ENCODE results near the gene KIAA0319L. TPM values are rescaled to one million over a fixed set of nuclear protein-coding genes. Genes with fewer than 3 reads are reported as not detected.

The KIAA0319L gene
- total and polyA plus RNA-seq, 2 donors from 2014 or later = 30.3 to 73.0 TPM

- DNase-seq = no peak
- peaks cover 0 to 16% (median 4%) of the 10 kb centered on the region in 3 donors for H3K4me1 ChIP-seq (ENCODE audit: control insufficient read depth in 2 of 3, insufficient read depth in 2 of 3, low read depth in 1 of 3, low read length in 3 of 3)
- H3K27me3 ChIP-seq (ENCODE audit: control insufficient read depth, insufficient read depth, low read length) = no peaks in the 10 kb centered on the region
Observed at GRCh38 chr1:35448344-35448801, 108.8 kb downstream of the KIAA0319L start.

GRCh38 chr1:35447278-35447677, 109.9 kb downstream of the KIAA0319L start:
- Histone ChIP-seq H3K27me3 (ENCODE audit: control insufficient read depth, insufficient read depth, low read length) (no peaks in the 10 kb centered on the region), H3K36me3 (ENCODE audit: control insufficient read depth in 2 of 3, insufficient read depth in 3 of 3, low read length in 3 of 3) (peaks cover 12 to 74% (median 45%) of the 10 kb centered on the region in 3 donors), H3K4me1 (ENCODE audit: control insufficient read depth in 2 of 3, insufficient read depth in 2 of 3, low read depth in 1 of 3, low read length in 3 of 3) (peaks cover 0 to 11% (median 3%) of the 10 kb centered on the region in 3 donors)

More at GRCh38 chr1:35448344-35448801, 108.8 kb downstream of the KIAA0319L start:
- no peak overlapping the region for H3K27ac ChIP-seq (ENCODE audit: low read depth in 2 of 2, low read length in 2 of 2)
- intact Hi-C loops (cut with DNase I) = no loop called here
- H3K36me3 ChIP-seq (ENCODE audit: control insufficient read depth in 2 of 3, insufficient read depth in 3 of 3, low read length in 3 of 3) = peaks cover 12 to 67% (median 37%) of the 10 kb centered on the region in 3 donors
- no peak for FAIRE-seq
- H3K9ac ChIP-seq (ENCODE audit: low read length in 3 of 3) = no peak overlapping the region
- no peak overlapping the region for H3K4me3 ChIP-seq (ENCODE audit: low read length in 3 of 3)
- H3K9me3 ChIP-seq (ENCODE audit: control insufficient read depth in 2 of 3, insufficient read depth in 1 of 3, low read length in 3 of 3) = no peaks in the 10 kb centered on the region
- no peak for TF ChIP-seq CTCF (IDR thresholded peaks at IDR 0.05; ENCODE audit: borderline replicate concordance, extremely low read depth, insufficient read depth)

GRCh38 chr1:35444519-35444774, 112.8 kb downstream of the KIAA0319L start:
- DNase-seq (no peak), FAIRE-seq (no peak)
- no peak overlapping the region for H3K4me3 ChIP-seq (ENCODE audit: low read length in 3 of 3)
- H3K9me3 ChIP-seq (ENCODE audit: control insufficient read depth in 2 of 3, insufficient read depth in 1 of 3, low read length in 3 of 3) = no peaks in the 10 kb centered on the region
- H3K36me3 ChIP-seq (ENCODE audit: control insufficient read depth in 2 of 3, insufficient read depth in 3 of 3, low read length in 3 of 3) = peaks cover 6 to 82% (median 52%) of the 10 kb centered on the region in 3 donors
- intact Hi-C loops (cut with DNase I) = no loop called here
- no peak overlapping the region for H3K27ac ChIP-seq (ENCODE audit: low read depth in 2 of 2, low read length in 2 of 2)
- no peaks in the 10 kb centered on the region for H3K4me1 ChIP-seq (ENCODE audit: control insufficient read depth in 2 of 3, insufficient read depth in 2 of 3, low read depth in 1 of 3, low read length in 3 of 3)
- TF ChIP-seq CTCF (IDR thresholded peaks at IDR 0.05; ENCODE audit: borderline replicate concordance, extremely low read depth, insufficient read depth) = no peak
- H3K27me3 ChIP-seq (ENCODE audit: control insufficient read depth, insufficient read depth, low read length) = no peaks in the 10 kb centered on the region
- no peak overlapping the region for H3K9ac ChIP-seq (ENCODE audit: low read length in 3 of 3)

More at GRCh38 chr1:35447278-35447677, 109.9 kb downstream of the KIAA0319L start:
- no peak for FAIRE-seq
- Histone ChIP-seq H3K9ac (ENCODE audit: low read length in 3 of 3) (no peak overlapping the region), H3K9me3 (ENCODE audit: control insufficient read depth in 2 of 3, insufficient read depth in 1 of 3, low read length in 3 of 3) (no peaks in the 10 kb centered on the region), H3K27ac (ENCODE audit: low read depth in 2 of 2, low read length in 2 of 2) (no peak overlapping the region), H3K4me3 (ENCODE audit: low read length in 3 of 3) (no peak overlapping the region)
- intact Hi-C loops (cut with DNase I) = no loop called here
- DNase-seq = no peak
- no peak for TF ChIP-seq CTCF (IDR thresholded peaks at IDR 0.05; ENCODE audit: borderline replicate concordance, extremely low read depth, insufficient read depth)

Measured in kidney (tissue), 14 donors.